OCI-LY1 (cell line): Measurements from ENCODE around the gene SLAMF6.
A peak's percentile ranks its signal among the peaks of the same experiment; 100 is the strongest.
"Not testable (repeated sequence)": the region's sequence is repeated elsewhere in the genome, so short reads cannot be mapped to it uniquely, and the experiment has no call there.

Source experiments
- H2AFZ ChIP-seq: fragments of 200-600 bp; sonication (generic), shearing (Covaris generic); 2 replicates; pipeline ENCODE4 v1.6.0; 2014; ENCODE audit warnings: antibody characterized with exemption, mild to moderate bottlenecking, low read length
- H3F3A ChIP-seq: fragments of 200-600 bp; sonication (generic), shearing (Covaris generic); 2 replicates; pipeline ENCODE4 v1.6.0; 2014; ENCODE audit warnings: mild to moderate bottlenecking, antibody characterized with exemption, low read length, moderate library complexity; ENCODE audit not compliant: insufficient read depth
- H3K27ac ChIP-seq: fragments of 200-600 bp; sonication (generic); 2 replicates; pipeline ENCODE4 v1.5.1; 2014; ENCODE audit warnings: low read length, mixed run types, mild to moderate bottlenecking, low read depth; ENCODE audit not compliant: poor library complexity, severe bottlenecking
- H3K27me3 ChIP-seq: fragments of 200-600 bp; sonication (generic); 2 replicates; pipeline ENCODE4 v1.6.0; 2014; ENCODE audit warnings: antibody characterized with exemption, mild to moderate bottlenecking, low read length, moderate library complexity; ENCODE audit not compliant: insufficient read depth
- H3K36me3 ChIP-seq: fragments of 200-600 bp; sonication (generic); 2 replicates; pipeline ENCODE4 v1.6.1; 2014; ENCODE audit warnings: mild to moderate bottlenecking, antibody characterized with exemption, low read length, moderate library complexity, mixed read lengths; ENCODE audit not compliant: insufficient read depth
- H3K4me1 ChIP-seq: fragments of 200-600 bp; sonication (generic); 2 replicates; pipeline ENCODE4 v1.5.1; 2014; ENCODE audit warnings: mild to moderate bottlenecking, low read length, moderate library complexity; ENCODE audit not compliant: insufficient read depth, severe bottlenecking
- H3K4me2 ChIP-seq: fragments of 200-600 bp; sonication (generic), shearing (Covaris generic); 2 replicates; pipeline ENCODE4 v1.6.1; 2014; ENCODE audit warnings: low read length
- H3K4me3 ChIP-seq: fragments of 200-600 bp; sonication (generic); 2 replicates; pipeline ENCODE4 v1.5.1; 2014; ENCODE audit warnings: low read length, low read depth, mild to moderate bottlenecking, mixed read lengths; ENCODE audit not compliant: poor library complexity, severe bottlenecking
- H3K79me2 ChIP-seq: fragments of 200-600 bp; shearing (Covaris generic); 2 replicates; pipeline ENCODE4 v1.6.1; 2016; ENCODE audit warnings: mixed run types, low read length, mixed read lengths; ENCODE audit not compliant: insufficient read depth
- H3K9ac ChIP-seq: fragments of 200-600 bp; sonication (generic), shearing (Covaris generic); 2 replicates; pipeline ENCODE4 v1.6.1; 2014; ENCODE audit warnings: mild to moderate bottlenecking, low read length, mixed read lengths
- H3K9me2 ChIP-seq: fragments of 200-600 bp; sonication (generic), shearing (Covaris generic); 2 replicates; pipeline ENCODE4 v1.6.1; 2014; ENCODE audit warnings: low read depth, mild to moderate bottlenecking, low read length, mixed read lengths
- H3K9me3 ChIP-seq: fragments of 200-600 bp; shearing (Covaris generic); 2 replicates; pipeline ENCODE4 v1.6.1; 2014; ENCODE audit warnings: low read length, mixed read lengths
- H4K20me1 ChIP-seq: fragments of 200-600 bp; sonication (generic), shearing (Covaris generic); 2 replicates; pipeline ENCODE4 v1.6.0; 2016; ENCODE audit warnings: mild to moderate bottlenecking, low read length; ENCODE audit not compliant: insufficient read depth
- EZH2 ChIP-seq: fragments of 200-600 bp; sonication (generic), shearing (Covaris generic); IDR thresholded peaks from 2 replicates; pipeline ENCODE4 v1.8.0; 2017; ENCODE audit warnings: borderline replicate concordance, mixed run types, mild to moderate bottlenecking, antibody characterized with exemption, low read length, moderate library complexity, mixed read lengths
- TF ChIP-seq, protein P1 (sequence below): fragments of 200-600 bp; sonication (generic), shearing (Covaris generic); IDR thresholded peaks from 2 replicates; pipeline ENCODE4 v1.5.1; 2017; ENCODE audit warnings: mild to moderate bottlenecking, antibody characterized with exemption, low read length, moderate library complexity, mixed read lengths

Gene SLAMF6

DNA sequence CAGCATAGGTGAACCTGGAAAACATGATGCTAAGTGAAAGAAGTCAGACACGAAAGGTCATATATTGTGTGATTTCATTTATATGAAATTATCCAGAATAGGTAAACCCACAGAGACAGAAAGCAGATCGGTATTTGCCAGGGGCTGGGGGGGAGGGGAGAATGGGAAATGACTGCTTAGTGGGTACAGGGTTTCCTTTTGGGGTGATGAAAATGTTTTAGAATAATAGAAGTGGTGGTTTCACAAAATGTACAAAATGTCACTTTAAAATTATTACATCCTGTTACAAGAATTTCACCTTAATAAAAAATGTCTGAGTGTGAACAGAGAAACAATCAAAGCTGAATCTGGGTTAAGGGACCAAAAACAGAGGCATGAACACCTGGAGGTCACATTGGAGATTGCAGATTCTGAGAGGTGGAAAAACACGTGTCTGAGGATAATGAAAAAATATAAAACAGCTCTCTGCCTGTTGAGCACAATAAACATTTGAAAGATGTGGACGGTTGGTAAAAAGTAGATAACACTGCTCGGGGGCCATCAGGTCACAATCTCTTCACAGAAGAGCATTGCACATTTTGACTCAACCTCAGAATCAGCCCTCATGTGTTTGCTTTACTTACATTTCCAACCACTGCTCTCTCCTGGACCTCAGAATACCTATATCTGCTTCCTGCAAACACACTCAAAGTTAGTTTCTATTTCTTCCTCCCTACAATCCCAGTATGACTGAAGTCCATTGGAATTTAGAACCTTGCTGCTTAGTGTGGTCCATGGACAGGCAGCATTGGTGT, 3.2 kb downstream of the SLAMF6 start:
- H3K79me2 ChIP-seq = peaks cover 74% of the 10 kb centered on the region
- peak overlapping the region; percentile 86 for H3K4me3 ChIP-seq
- peak overlapping the region; percentile 97 for H3K27ac ChIP-seq
- peaks cover 42% of the 10 kb centered on the region for H3K4me1 ChIP-seq
- no peak for TF ChIP-seq EZH2
- TF ChIP-seq, protein P1, sequence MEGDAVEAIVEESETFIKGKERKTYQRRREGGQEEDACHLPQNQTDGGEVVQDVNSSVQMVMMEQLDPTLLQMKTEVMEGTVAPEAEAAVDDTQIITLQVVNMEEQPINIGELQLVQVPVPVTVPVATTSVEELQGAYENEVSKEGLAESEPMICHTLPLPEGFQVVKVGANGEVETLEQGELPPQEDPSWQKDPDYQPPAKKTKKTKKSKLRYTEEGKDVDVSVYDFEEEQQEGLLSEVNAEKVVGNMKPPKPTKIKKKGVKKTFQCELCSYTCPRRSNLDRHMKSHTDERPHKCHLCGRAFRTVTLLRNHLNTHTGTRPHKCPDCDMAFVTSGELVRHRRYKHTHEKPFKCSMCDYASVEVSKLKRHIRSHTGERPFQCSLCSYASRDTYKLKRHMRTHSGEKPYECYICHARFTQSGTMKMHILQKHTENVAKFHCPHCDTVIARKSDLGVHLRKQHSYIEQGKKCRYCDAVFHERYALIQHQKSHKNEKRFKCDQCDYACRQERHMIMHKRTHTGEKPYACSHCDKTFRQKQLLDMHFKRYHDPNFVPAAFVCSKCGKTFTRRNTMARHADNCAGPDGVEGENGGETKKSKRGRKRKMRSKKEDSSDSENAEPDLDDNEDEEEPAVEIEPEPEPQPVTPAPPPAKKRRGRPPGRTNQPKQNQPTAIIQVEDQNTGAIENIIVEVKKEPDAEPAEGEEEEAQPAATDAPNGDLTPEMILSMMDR = peak; percentile 47
- no peak overlapping the region for H2AFZ ChIP-seq
- H3K9me3 ChIP-seq = no peaks in the 10 kb centered on the region; the same call in none of the 2 replicates
- H3K4me2 ChIP-seq = peak overlapping the region; percentile 88
- H3K9ac ChIP-seq = peak overlapping the region; percentile 92
- H3K27me3 ChIP-seq = no peaks in the 10 kb centered on the region
- no peaks in the 10 kb centered on the region for H3K9me2 ChIP-seq
- H4K20me1 ChIP-seq = no peaks in the 10 kb centered on the region
- peaks cover 26% of the 10 kb centered on the region for H3K36me3 ChIP-seq
- H3F3A ChIP-seq = no peaks in the 10 kb centered on the region

DNA sequence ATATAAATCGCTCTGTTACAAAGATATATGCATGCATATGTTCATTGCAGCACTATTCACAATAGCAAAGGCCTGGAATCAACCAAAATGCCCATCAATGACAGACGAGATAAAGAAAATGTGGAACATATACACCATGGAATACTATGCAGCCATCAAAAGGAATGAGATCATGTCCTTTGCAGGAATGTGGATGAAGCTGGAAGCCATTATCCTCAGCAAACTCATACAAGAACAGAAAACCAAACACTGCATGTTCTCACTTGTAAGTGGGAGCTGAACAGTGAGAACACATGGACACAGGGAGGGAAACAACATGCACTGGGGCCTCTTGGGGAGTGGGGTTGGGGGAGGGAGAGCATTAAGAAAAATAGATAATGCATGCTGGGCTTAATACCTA, 5.5 kb downstream of the SLAMF6 start:
- peaks cover 95% of the 10 kb centered on the region for H3K79me2 ChIP-seq
- H3K27me3 ChIP-seq, H3K9ac ChIP-seq, H3K9me2 ChIP-seq, H3K9me3 ChIP-seq, H3K27ac ChIP-seq, H2AFZ ChIP-seq, H4K20me1 ChIP-seq, H3K4me2 ChIP-seq, H3K4me3 ChIP-seq, H3F3A ChIP-seq: not testable (repeated sequence)
- peaks cover 49% of the 10 kb centered on the region for H3K36me3 ChIP-seq
- peaks cover 37% of the 10 kb centered on the region for H3K4me1 ChIP-seq

DNA sequence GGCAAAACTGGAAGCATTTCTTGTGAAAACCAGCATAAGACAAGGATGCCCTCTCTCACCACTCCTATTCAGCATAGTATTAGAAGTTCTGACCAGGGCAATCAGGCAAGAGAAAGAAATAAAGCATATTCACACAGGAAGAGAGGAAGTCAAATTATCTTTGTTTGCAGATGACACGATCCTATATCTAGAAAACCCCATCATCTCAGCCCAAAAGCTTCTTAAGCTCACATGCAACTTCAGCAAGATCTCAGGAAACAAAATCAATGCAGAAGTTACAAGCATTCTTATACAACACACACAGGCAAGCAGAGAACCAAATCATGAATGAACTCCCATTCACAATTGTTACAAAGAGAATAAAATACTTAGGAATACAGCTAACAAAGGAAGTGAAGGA, 7.1 kb downstream of the SLAMF6 start:
- not testable (repeated sequence) for H3K4me2 ChIP-seq

DNA sequence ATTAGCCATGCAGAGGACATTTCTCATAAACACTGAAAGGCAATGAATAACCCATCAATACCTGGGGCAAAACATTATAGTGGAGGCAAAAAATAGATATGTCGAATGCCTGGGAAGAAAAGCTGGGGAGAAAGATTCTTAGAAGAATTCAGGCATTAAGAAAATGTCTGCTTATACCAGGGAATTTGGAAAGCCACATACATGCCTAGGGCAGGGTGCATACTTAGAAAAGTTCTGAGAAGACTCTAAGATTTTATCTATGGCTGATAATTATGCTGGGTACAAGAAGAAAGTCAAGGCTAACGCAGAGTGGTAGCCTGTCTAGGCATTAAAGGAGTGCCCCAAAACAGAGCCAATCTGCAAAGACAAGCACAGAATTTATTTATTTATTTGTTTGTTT, 18.4 kb downstream of the SLAMF6 start:
- no peak overlapping the region for H3K9ac ChIP-seq
- H3K36me3 ChIP-seq = peaks cover 71% of the 10 kb centered on the region
- no peaks in the 10 kb centered on the region for H3K9me2 ChIP-seq
- no peaks in the 10 kb centered on the region for H3K4me1 ChIP-seq
- H3K27me3 ChIP-seq = no peaks in the 10 kb centered on the region
- H3K79me2 ChIP-seq = peaks cover 38% of the 10 kb centered on the region
- no peaks in the 10 kb centered on the region for H3F3A ChIP-seq
- no peak overlapping the region for H2AFZ ChIP-seq
- TF ChIP-seq, protein P1 = no peak
- TF ChIP-seq EZH2 = no peak
- no peak overlapping the region for H3K4me3 ChIP-seq
- no peak overlapping the region for H3K4me2 ChIP-seq
- peaks cover 24% of the 10 kb centered on the region for H3K9me3 ChIP-seq
- no peaks in the 10 kb centered on the region for H4K20me1 ChIP-seq
- H3K27ac ChIP-seq = no peak overlapping the region

More for the DNA sequence above, 7.1 kb downstream of the SLAMF6 start:
- H3K9me3 ChIP-seq = peaks cover 23% of the 10 kb centered on the region
- H3K9me2 ChIP-seq, H4K20me1 ChIP-seq, H3K9ac ChIP-seq, H2AFZ ChIP-seq, H3K27me3 ChIP-seq, H3K27ac ChIP-seq, H3F3A ChIP-seq, H3K4me3 ChIP-seq: not testable (repeated sequence)
- H3K36me3 ChIP-seq = peaks cover 65% of the 10 kb centered on the region
- peaks cover 21% of the 10 kb centered on the region for H3K4me1 ChIP-seq
- H3K79me2 ChIP-seq = peaks cover 96% of the 10 kb centered on the region
